GM10847 (cell line): Measurements from ENCODE around the gene BAD.

ENCODE experiments used
- POLR2A ChIP-seq: IDR thresholded peaks from 2 replicates; pipeline ENCODE4 v1.6.1; 2011; ENCODE audit not compliant: insufficient read length; ENCODE audit errors: extremely low read depth

Gene BAD

GRCh38 chr11:64240435-64241240, 43.8 kb downstream of the BAD start, which contains the start of gene FKBP2:
Gene FKBP2 (plus strand): TSS chr11:64241095. CDS start chr11:64242388, 1,293 bp downstream.
- peak; percentile 80 for TF ChIP-seq POLR2A

DNA sequence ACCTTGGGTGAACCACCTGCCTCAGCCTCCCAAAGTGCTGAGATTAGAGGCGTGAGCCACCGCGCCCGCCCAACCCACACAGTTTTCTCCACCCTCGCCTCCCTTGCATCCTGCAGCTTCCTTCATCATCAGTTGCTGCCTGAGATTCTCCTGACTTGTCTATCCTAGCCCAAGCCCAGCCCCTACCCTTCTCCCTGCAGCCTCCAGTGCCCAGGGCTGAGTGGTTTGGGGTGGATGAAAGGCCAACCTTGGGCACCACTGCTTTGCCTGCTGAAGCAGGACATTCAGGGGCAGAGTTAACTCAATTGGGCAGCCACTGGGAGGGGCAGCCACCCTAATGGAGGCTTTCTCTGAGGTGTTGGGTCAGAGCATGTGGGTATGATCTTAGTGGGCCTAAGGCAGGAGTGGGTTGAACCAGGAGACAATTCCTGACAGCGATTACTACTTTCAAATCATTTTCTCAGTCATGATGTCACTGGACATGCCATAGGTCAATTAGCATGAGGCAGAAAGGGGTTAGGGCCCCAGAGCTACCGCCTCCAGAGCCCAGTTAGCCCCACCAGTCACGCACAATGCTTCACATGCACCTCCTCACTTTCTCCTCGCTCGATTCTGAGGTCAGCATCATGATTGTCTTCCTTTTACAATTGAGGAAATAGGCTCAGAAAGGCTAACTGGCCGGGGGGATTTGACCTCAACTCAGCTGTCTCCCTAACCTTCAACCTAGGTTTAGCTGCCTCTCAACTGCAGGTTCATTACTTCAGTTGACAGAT, 44.6 kb downstream of the BAD start:
- TF ChIP-seq POLR2A, result no peak

DNA sequence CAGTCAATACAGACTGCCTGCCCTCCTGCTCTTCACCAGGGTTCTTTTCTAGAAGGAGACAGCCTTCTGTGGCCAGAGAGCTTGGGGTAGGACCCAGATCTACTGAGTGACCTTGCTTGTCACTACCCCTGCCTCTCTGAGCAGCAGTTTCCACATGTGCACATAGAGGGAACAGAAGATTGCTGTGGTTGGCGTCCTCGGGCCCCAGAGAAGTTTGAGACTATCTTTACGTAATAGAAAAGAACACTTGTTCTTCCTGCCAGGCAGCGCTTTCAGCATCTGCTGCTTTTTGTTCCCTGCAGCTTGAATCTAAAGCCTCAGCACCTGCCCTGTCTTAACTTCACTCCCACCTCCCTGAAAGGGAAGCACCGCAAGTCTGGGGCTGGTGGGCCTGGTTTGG, 45.5 kb downstream of the BAD start:
- TF ChIP-seq POLR2A, result no peak

DNA sequence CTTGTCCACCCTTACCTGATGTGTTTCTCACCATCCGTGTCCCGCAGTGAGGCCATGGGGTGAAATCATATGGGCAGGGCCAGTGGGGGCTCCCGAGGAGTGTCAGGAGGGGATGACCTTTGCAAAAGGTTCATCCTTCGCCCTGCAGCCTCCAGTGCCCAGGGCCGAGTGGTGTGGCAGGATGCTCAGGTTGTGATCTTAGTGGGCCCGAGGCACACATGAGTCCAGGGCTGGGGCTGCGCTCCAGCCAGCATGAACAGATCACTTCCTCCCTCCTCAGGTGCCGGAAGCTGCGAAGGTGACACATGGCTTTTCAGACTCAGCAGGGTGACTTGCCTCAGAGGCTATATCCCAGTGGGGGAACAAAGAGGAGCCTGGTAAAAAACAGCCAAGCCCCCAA, 46.4 kb downstream of the BAD start:
- no peak for TF ChIP-seq POLR2A

DNA sequence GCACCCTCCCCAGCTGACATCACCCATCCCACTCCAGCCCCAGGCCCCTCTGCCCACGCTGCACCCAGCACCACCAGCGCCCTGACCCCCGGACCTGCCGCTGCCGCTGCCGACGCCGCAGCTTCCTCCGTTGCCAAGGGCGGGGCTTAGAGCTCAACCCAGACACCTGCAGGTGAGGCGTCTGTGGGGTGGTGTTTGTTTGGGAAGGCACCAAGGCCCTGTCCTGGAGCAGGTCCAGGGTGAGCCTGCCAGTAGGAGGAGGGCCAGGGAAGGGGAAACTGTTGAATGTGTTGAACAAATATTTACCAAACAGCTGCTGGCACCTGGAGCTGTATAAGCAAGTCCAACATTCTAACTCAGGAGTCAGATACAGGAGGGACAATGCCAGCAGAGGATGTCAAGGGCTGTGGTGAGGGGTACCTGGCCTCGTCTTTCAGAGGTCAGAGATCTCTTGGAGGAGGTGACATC, 46.9 kb downstream of the BAD start:
- no peak for TF ChIP-seq POLR2A

GRCh38 chr11:64235437-64236161, 48.9 kb downstream of the BAD start:
- no peak for TF ChIP-seq POLR2A

DNA sequence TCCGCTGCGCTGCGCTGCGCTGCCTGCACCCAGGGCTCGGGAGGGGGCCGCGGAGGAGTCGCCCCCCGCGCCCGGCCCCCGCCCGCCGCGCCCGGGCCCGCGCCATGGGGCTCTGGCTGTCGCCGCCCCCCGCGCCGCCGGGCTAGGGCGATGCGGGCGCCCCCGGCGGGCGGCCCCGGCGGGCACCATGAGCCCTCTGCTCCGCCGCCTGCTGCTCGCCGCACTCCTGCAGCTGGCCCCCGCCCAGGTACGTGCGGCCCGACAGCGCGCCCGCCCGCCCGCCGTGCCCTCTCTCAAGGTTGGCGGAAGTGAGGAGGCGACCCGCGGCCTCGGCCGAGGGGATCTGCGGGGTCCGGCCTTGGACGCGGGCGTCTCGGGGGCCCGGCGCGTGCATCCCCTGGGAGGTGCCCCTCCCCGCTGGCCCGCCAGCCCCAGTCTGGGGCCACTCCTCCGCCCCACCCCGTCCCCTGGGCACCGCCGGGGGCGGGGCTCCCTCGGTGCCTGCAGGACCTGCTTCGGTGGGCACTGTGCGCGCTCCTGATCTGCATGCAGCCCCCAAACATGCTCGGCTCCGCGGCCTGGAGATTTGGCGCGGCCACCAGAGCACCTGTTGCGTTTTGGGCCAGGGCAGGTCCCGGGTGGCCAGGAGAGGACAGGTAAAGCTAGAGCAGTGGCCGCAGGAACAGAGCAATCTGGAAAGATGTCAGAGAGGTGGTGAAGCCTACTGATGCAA, 49.7 kb downstream of the BAD start:
- no peak for TF ChIP-seq POLR2A

GRCh38 chr11:64233913-64234586, 50.4 kb downstream of the BAD start, which contains the start of gene VEGFB:
Gene VEGFB (plus strand): TSS chr11:64234584. CDS start chr11:64234834, 250 bp downstream.
- TF ChIP-seq POLR2A, result peak; percentile 21

GRCh38 chr11:64232967-64233315, 51.5 kb downstream of the BAD start:
- TF ChIP-seq POLR2A, result no peak

DNA sequence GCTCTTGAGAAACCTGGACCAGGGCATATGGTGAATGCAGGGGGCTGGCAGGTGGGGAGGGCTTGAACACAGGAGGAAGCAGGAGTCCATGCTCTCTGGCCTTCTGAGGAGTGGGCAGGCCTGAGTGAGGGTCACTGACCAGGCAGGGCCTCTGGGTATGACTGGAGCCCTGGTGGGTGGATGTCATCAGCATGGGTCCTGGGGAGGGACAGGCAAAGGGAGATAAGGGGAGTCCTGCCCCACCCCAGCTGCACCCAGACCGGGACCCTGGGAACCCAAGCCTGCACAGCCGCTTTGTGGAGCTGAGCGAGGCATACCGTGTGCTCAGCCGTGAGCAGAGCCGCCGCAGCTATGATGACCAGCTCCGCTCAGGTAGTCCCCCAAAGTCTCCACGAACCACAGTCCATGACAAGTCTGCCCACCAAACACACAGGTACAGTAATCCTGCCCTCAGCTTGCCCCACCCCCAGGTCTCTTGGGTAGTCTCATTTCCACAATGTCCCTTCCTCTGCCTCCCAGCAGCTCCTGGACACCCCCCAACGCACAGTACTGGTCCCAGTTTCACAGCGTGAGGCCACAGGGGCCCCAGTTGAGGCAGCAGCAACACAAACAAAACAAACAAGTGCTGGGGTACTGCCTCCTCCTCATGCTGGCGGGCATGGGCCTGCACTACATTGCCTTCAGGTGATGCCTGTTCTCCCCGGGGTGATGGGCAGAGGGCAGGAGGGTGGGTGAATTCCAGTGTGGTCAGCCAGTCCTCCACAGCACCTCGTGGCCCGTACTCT, 52.1 kb downstream of the BAD start:
- no peak for TF ChIP-seq POLR2A

GRCh38 chr11:64231546-64231945, 52.9 kb downstream of the BAD start:
- TF ChIP-seq POLR2A, result no peak

DNA sequence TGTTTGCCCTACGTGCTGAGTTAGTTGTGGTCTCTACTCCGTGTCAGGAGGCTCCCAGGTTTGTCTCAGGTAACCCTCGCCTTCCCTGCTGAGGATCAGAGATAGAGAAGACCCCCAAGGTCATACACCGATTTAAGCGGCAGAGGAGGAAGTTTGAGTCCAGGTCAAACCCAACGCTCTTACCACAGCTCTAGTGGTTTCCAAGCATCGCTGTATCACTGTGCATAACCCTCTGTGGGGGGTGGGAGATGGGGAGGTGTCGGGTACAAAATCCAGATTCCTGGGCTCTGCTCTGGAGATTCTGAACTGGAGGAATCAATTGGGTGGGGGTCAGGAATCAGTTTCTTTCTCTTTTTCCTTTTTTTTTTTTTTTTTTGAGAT, 53.5 kb downstream of the BAD start:
- TF ChIP-seq POLR2A, result no peak

- peak; percentile 57 for TF ChIP-seq POLR2A
Measured at GRCh38 chr11:64230171-64230984, 54.1 kb downstream of the BAD start, which contains the start of gene DNAJC4. Gene DNAJC4 (plus strand): TSS chr11:64230548. CDS start chr11:64230855, 307 bp downstream.
